Measurements from ENCODE around the gene TRIM46. TPM values are rescaled to one million over a fixed set of nuclear protein-coding genes. Genes with fewer than 3 reads are reported as not detected.
A peak's percentile ranks its signal among the peaks of the same experiment; 100 is the strongest.

TRIM46 gene
- total RNA-seq, 8 experiments from 2014 or later = 0.20 to 20.2 (median 11.4) TPM

GRCh38 chr1:155199792-155200191 lies 26.1 kb downstream of the TRIM46 start:
- Histone ChIP-seq H3K4me3 (no peak overlapping the region), H3K4me1 (replicated peaks in 1 of 2) (peaks cover 0 to 22% of the 10 kb centered on the region in 2 donors), H3K27ac (no peak overlapping the region)
- in situ Hi-C loops (cut with MboI; ENCODE audit: low pct_unique_long_range_greater_than_20kb in 2 of 9, low sequenced_read_pairs in 9 of 9, unreplicated experiment in 9 of 9) = no loop called here
- WGBS, 10 experiments = 40 to 100% (median 81%) methylated on average over 1 to 4 of the region's 4 CpGs; no CpG with 5 or more reads in 3 of the 10 experiments
- no peak for ATAC-seq (replicated peaks in 6 of 8)

- H3K27ac ChIP-seq = no peak overlapping the region
- no peak overlapping the region for H3K4me3 ChIP-seq
- H3K4me1 ChIP-seq (replicated peaks in 1 of 2) = peaks cover 2 to 27% of the 10 kb centered on the region in 2 donors
- WGBS, 10 experiments = 86 to 100% (median 93%) methylated on average over 2 to 5 of the region's 5 CpGs; no CpG with 5 or more reads in 6 of the 10 experiments
- ATAC-seq (replicated peaks in 6 of 8) = no peak
- in situ Hi-C loops (cut with MboI; ENCODE audit: low pct_unique_long_range_greater_than_20kb in 2 of 9, low sequenced_read_pairs in 9 of 9, unreplicated experiment in 9 of 9) = no loop called here
These were observed 27.3 kb downstream of the TRIM46 start for GRCh38 chr1:155200920-155201319.

DNA sequence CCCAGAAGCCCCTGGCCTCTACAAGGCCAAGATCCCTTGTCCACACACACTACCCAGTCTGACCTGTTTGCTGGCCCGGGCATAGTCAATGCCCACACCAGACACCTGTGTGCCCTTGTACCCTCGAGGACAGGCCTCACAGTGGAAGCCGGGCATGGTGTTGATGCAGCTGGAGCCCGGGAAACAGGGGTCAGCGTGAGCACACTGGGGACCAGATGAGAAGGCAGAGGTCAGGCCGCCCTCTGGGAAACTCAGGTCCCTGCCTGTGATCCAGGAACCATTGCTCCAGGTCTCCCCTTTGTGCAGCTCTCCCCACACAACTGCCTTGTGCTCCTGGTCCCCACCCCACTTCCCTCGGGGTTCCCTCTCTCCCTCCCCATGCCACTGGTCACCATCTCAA lies 28.5 kb downstream of the TRIM46 start:
- Histone ChIP-seq H3K4me3 (no peak overlapping the region), H3K4me1 (replicated peaks in 1 of 2) (peaks cover 13 to 28% of the 10 kb centered on the region in 2 donors), H3K27ac (peak overlapping the region in 1 of 2 donors; percentile 34)
- ATAC-seq (replicated peaks in 6 of 8) = no peak
- in situ Hi-C loops (cut with MboI; ENCODE audit: low pct_unique_long_range_greater_than_20kb in 2 of 9, low sequenced_read_pairs in 9 of 9, unreplicated experiment in 9 of 9) = no loop called here
- WGBS, 10 experiments = 93 to 94% methylated on average over 3 of the region's 7 CpGs; no CpG with 5 or more reads in 8 of the 10 experiments

DNA sequence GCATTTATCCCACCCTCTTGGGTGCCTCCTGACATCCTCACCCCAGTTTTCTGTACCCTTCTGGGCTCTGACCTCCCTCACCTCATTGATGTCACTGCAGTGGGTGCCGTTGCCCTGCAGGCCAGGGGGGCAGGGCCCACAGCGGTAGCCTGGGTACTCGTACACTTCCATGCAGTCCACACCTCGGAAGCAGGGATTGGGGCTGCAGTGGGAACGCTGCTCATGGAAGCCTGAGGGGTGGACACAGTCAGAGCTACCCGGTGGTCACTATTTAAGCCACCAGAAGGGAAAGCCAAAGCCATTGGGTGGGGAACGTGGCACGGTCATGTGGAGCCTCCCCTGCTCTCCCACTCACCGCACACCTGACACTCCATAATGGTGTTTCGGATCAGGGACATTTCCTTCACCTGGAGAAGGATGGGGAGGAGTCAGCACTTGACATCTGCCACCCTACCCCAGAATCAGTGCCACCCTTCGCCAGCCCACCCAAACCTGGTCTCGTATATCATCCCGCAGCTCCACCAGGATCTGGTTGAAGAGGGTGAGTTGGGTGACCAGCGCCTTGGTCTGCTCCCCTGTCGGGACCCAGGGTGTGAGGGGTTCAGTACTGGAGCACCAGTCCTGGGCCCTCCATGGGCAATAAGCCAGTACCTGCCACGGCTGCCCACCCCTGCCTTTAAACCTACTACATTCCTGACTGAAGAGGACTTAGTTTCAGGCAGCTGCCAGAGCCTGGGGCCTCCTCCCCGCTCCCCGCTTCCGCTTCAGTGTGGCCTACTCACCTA lies 29.3 kb downstream of the TRIM46 start:
- 69 to 100% (median 94%) methylated on average over 2 to 15 of the region's 19 CpGs; no CpG with 5 or more reads in 2 of the 10 experiments for WGBS, 10 experiments
- H3K27ac ChIP-seq = peak overlapping the region in 1 of 2 donors; percentile 15
- peaks cover 18 to 21% of the 10 kb centered on the region in 2 donors for H3K4me1 ChIP-seq (replicated peaks in 1 of 2)
- in situ Hi-C loops (cut with MboI; ENCODE audit: low pct_unique_long_range_greater_than_20kb in 2 of 9, low sequenced_read_pairs in 9 of 9, unreplicated experiment in 9 of 9) = no loop called here
- no peak for ATAC-seq (replicated peaks in 6 of 8)
- H3K4me3 ChIP-seq = no peak overlapping the region

- in situ Hi-C loops (cut with MboI; ENCODE audit: low pct_unique_long_range_greater_than_20kb in 2 of 9, low sequenced_read_pairs in 9 of 9, unreplicated experiment in 9 of 9) = no loop called here
- Histone ChIP-seq H3K27ac (no peak overlapping the region), H3K4me3 (no peak overlapping the region), H3K4me1 (replicated peaks in 1 of 2) (peaks cover 14 to 27% of the 10 kb centered on the region in 2 donors)
- 79 to 100% (median 90%) methylated on average over 1 to 11 of the region's 14 CpGs; no CpG with 5 or more reads in 4 of the 10 experiments for WGBS, 10 experiments
- no peak for ATAC-seq (replicated peaks in 6 of 8)
These were observed 31.4 kb downstream of the TRIM46 start for GRCh38 chr1:155205035-155205434.

GRCh38 chr1:155205969-155206593 lies 32.4 kb downstream of the TRIM46 start:
- Histone ChIP-seq H3K4me3 (peak overlapping the region in 1 of 5 donors; percentile 65), H3K27ac (peak overlapping the region; percentile 98), H3K4me1 (replicated peaks in 1 of 2) (peaks cover 14 to 27% of the 10 kb centered on the region in 2 donors)
- 0 to 100% (median 82%) methylated on average over 1 to 7 of the region's 9 CpGs; no CpG with 5 or more reads in 3 of the 10 experiments for WGBS, 10 experiments
- in situ Hi-C loops (cut with MboI; ENCODE audit: low pct_unique_long_range_greater_than_20kb in 2 of 9, low sequenced_read_pairs in 9 of 9, unreplicated experiment in 9 of 9) = no loop called here
- ATAC-seq (replicated peaks in 6 of 8) = no peak

GRCh38 chr1:155206891-155207805 lies 33.5 kb downstream of the TRIM46 start:
- H3K4me1 ChIP-seq (replicated peaks in 1 of 2) = peaks cover 14 to 27% of the 10 kb centered on the region in 2 donors
- WGBS, 10 experiments = 0 to 2% (median 0%) methylated on average over 1 to 7 of the region's 13 CpGs; no CpG with 5 or more reads in 2 of the 10 experiments
- in situ Hi-C loops (cut with MboI; ENCODE audit: low pct_unique_long_range_greater_than_20kb in 2 of 9, low sequenced_read_pairs in 9 of 9, unreplicated experiment in 9 of 9) = no loop called here
- peak overlapping the region; percentile 55 to 85 (median 62) for H3K4me3 ChIP-seq
- H3K27ac ChIP-seq = peak overlapping the region; percentile 98
- peak; percentile 3 to 46 (median 12) for ATAC-seq (replicated peaks in 6 of 8)

GRCh38 chr1:155207806-155208540 lies 34.3 kb downstream of the TRIM46 start, which contains the start of gene THBS3:
TSS of gene THBS3 (minus strand) at chr1:155207897. CDS start at chr1:155207876, 21 bp downstream.
- in situ Hi-C loops (cut with MboI; ENCODE audit: low pct_unique_long_range_greater_than_20kb in 2 of 9, low sequenced_read_pairs in 9 of 9, unreplicated experiment in 9 of 9) = no loop called here
- peak in 7 of 8 experiments; percentile 0 to 18 (median 11) for ATAC-seq (replicated peaks in 6 of 8)

GRCh38 chr1:155208541-155209311 lies 35.1 kb downstream of the TRIM46 start, which contains the start of gene MTX1:
TSS of gene MTX1 (plus strand) at chr1:155208695. CDS start at chr1:155208805, 110 bp downstream.
- H3K4me1 ChIP-seq (replicated peaks in 1 of 2) = peaks cover 14 to 27% of the 10 kb centered on the region in 2 donors
- in situ Hi-C loops (cut with MboI; ENCODE audit: low pct_unique_long_range_greater_than_20kb in 2 of 9, low sequenced_read_pairs in 9 of 9, unreplicated experiment in 9 of 9) = no loop called here
- ATAC-seq (replicated peaks in 6 of 8) = peak; percentile 66 to 81 (median 75)
- peak within 1 kb of the TSS; percentile 55 to 85 (median 62) for H3K4me3 ChIP-seq
- WGBS, 10 experiments = 0 to 4% (median 0%) methylated on average over 5 to 13 of the region's 64 CpGs; no CpG with 5 or more reads in 6 of the 10 experiments
- peak within 1 kb of the TSS; percentile 98 for H3K27ac ChIP-seq

More at GRCh38 chr1:155207806-155208540, 34.3 kb downstream of the TRIM46 start, which contains the start of gene THBS3:
- peak within 1 kb of the TSS; percentile 98 for H3K27ac ChIP-seq
- H3K4me3 ChIP-seq = peak within 1 kb of the TSS; percentile 55 to 85 (median 62)
- H3K4me1 ChIP-seq (replicated peaks in 1 of 2) = peaks cover 14 to 27% of the 10 kb centered on the region in 2 donors
- WGBS, 10 experiments = 0 to 20% (median 2%) methylated on average over 1 to 12 of the region's 17 CpGs; no CpG with 5 or more reads in 1 of the 10 experiments

DNA sequence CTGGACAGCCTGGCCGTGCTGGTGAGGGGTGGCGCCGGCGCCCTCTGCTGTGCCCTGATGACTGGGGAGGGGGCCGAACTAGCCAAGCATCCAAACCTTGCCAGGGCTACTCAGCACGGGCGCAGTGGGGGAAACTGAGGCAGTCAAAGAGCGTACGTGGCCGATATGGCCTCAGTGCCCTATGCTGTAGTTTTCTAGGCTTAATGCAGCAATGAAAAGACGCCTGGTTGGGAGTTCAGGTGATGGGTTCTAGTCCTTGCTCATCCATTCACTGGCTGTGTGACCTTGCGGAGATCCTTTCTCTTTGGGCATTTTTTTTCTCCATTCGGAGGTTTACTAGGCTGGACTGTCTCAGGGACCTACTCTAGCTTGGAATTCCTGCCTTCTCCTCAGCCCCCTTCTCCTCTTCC lies 35.7 kb downstream of the TRIM46 start:
- H3K4me1 ChIP-seq (replicated peaks in 1 of 2) = peaks cover 14 to 27% of the 10 kb centered on the region in 2 donors
- WGBS, 10 experiments = 0 to 17% (median 4%) methylated on average over 1 to 10 of the region's 13 CpGs; no CpG with 5 or more reads in 1 of the 10 experiments
- in situ Hi-C loops (cut with MboI; ENCODE audit: low pct_unique_long_range_greater_than_20kb in 2 of 9, low sequenced_read_pairs in 9 of 9, unreplicated experiment in 9 of 9) = no loop called here
- peak overlapping the region; percentile 55 to 85 (median 62) for H3K4me3 ChIP-seq
- ATAC-seq (replicated peaks in 6 of 8) = no peak
- H3K27ac ChIP-seq = peak overlapping the region; percentile 98
